ENCODE data around the gene TLK1.

Gene TLK1

DNA sequence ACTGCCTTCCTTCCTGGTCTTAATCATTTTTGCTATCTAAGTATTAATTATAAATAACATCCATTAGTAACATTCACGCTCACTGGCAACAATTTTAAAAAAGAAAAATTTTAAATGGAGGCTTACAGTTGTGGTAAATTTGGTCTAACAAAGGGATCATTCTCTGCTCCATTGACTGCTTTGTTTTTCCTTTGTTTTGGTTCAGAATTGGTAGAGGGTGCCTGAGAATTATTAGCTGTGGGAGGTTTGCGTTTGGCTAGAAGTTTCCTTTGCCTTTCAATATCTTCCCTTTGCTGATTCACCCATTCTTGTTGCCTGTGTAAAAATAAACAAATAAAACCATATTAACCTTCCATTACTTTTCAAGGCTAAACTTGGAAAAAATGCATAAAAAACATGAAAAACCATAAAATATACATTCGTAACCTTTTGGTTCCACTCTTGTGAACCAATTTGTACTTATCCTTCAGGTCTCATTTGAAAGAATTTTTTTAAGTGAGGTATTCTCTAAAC lies 114.6 kb downstream of the TLK1 start:
- Histone ChIP-seq H2BK5ac (ENCODE audit: low read length) (no peak overlapping the region), H2BK120ac (ENCODE audit: low read depth, low read length) (no peak overlapping the region), H3K27me3 (ENCODE audit: control insufficient read depth in 3 of 3, insufficient read depth in 3 of 3, low read depth in 1 of 3, low read length in 3 of 3) (no peaks in the 10 kb centered on the region), H3K4me3 (ENCODE audit: low read length in 2 of 2) (no peak overlapping the region), H4K91ac (ENCODE audit: low read depth, low read length, poor library complexity) (no peak overlapping the region), H3K14ac (ENCODE audit: low read length) (no peak overlapping the region), H2BK12ac (ENCODE audit: low read length) (no peak overlapping the region), H3K4me2 (ENCODE audit: insufficient read depth, low read length, poor library complexity, severe bottlenecking) (no peak overlapping the region), H2BK15ac (ENCODE audit: low read length) (no peak overlapping the region), H3K18ac (ENCODE audit: low read length) (no peak overlapping the region), H3K27ac (replicated peaks; ENCODE audit: low read length) (no peak overlapping the region), H3K79me1 (ENCODE audit: low read depth, low read length) (peaks cover 3% of the 10 kb centered on the region), H3K36me3 (replicated peaks in 1 of 2; ENCODE audit: control insufficient read depth in 2 of 2, insufficient read depth in 2 of 2, low read length in 2 of 2) (peaks cover 9 to 98% of the 10 kb centered on the region in 2 donors), H2AFZ (ENCODE audit: low read length) (no peak overlapping the region), H3K23ac (ENCODE audit: low read depth, low read length, poor library complexity) (no peak overlapping the region), H3K4ac (ENCODE audit: low read length) (no peak overlapping the region), H2AK5ac (ENCODE audit: low read depth, low read length) (no peak overlapping the region), H3K9me3 (replicated peaks in 1 of 2; ENCODE audit: control insufficient read depth in 2 of 2, insufficient read depth in 1 of 2, low read depth in 1 of 2, low read length in 2 of 2) (no peaks in the 10 kb centered on the region), H3K9ac (ENCODE audit: low read depth, low read length, poor library complexity) (no peak overlapping the region), H4K8ac (ENCODE audit: low read depth, low read length) (no peak overlapping the region), H3K4me1 (ENCODE audit: control insufficient read depth in 2 of 2, insufficient read depth in 1 of 2, low read depth in 1 of 2, low read length in 2 of 2) (no peaks in the 10 kb centered on the region)
- WGBS, 2 donors (ENCODE audit: extremely low coverage in 2 of 2, insufficient read length in 2 of 2, insufficient replicate concordance in 1 of 2): no CpG with 5 or more reads among the region's 3 CpGs
- no peak for DNase-seq (ENCODE audit: low spot score)

- no peak overlapping the region for H2AK5ac ChIP-seq (ENCODE audit: low read depth, low read length)
- WGBS, 2 donors (ENCODE audit: extremely low coverage in 2 of 2, insufficient read length in 2 of 2, insufficient replicate concordance in 1 of 2): no CpG with 5 or more reads among the region's 6 CpGs
- H3K4me2 ChIP-seq (ENCODE audit: insufficient read depth, low read length, poor library complexity, severe bottlenecking): no peak overlapping the region
- H3K4me3 ChIP-seq (ENCODE audit: low read length in 2 of 2): no peak overlapping the region
- no peak overlapping the region for H3K9ac ChIP-seq (ENCODE audit: low read depth, low read length, poor library complexity)
- no peak overlapping the region for H3K23ac ChIP-seq (ENCODE audit: low read depth, low read length, poor library complexity)
- no peak overlapping the region for H3K14ac ChIP-seq (ENCODE audit: low read length)
- no peak overlapping the region for H2BK5ac ChIP-seq (ENCODE audit: low read length)
- H3K4me1 ChIP-seq (ENCODE audit: control insufficient read depth in 2 of 2, insufficient read depth in 1 of 2, low read depth in 1 of 2, low read length in 2 of 2): no peaks in the 10 kb centered on the region
- H3K4ac ChIP-seq (ENCODE audit: low read length): no peak overlapping the region
- no peak overlapping the region for H4K8ac ChIP-seq (ENCODE audit: low read depth, low read length)
- no peak overlapping the region for H2AFZ ChIP-seq (ENCODE audit: low read length)
- no peak overlapping the region for H4K91ac ChIP-seq (ENCODE audit: low read depth, low read length, poor library complexity)
- no peaks in the 10 kb centered on the region for H3K9me3 ChIP-seq (replicated peaks in 1 of 2; ENCODE audit: control insufficient read depth in 2 of 2, insufficient read depth in 1 of 2, low read depth in 1 of 2, low read length in 2 of 2)
- H3K36me3 ChIP-seq (replicated peaks in 1 of 2; ENCODE audit: control insufficient read depth in 2 of 2, insufficient read depth in 2 of 2, low read length in 2 of 2): peaks cover 7 to 98% of the 10 kb centered on the region in 2 donors
- no peak overlapping the region for H3K27ac ChIP-seq (replicated peaks; ENCODE audit: low read length)
- no peak overlapping the region for H2BK15ac ChIP-seq (ENCODE audit: low read length)
- peaks cover 3% of the 10 kb centered on the region for H3K79me1 ChIP-seq (ENCODE audit: low read depth, low read length)
- H3K27me3 ChIP-seq (ENCODE audit: control insufficient read depth in 3 of 3, insufficient read depth in 3 of 3, low read depth in 1 of 3, low read length in 3 of 3): no peaks in the 10 kb centered on the region
- H2BK12ac ChIP-seq (ENCODE audit: low read length): no peak overlapping the region
- no peak overlapping the region for H3K18ac ChIP-seq (ENCODE audit: low read length)
- no peak overlapping the region for H2BK120ac ChIP-seq (ENCODE audit: low read depth, low read length)
- DNase-seq (ENCODE audit: low spot score): no peak
Observed at GRCh38 chr2:171044416-171044815, 116.3 kb downstream of the TLK1 start.

- WGBS, 2 donors (ENCODE audit: extremely low coverage in 2 of 2, insufficient read length in 2 of 2, insufficient replicate concordance in 1 of 2): no CpG with 5 or more reads among the region's 1 CpG
- Histone ChIP-seq H3K4me2 (ENCODE audit: insufficient read depth, low read length, poor library complexity, severe bottlenecking) (no peak overlapping the region), H3K36me3 (replicated peaks in 1 of 2; ENCODE audit: control insufficient read depth in 2 of 2, insufficient read depth in 2 of 2, low read length in 2 of 2) (peaks cover 4 to 100% of the 10 kb centered on the region in 2 donors)
Observed at GRCh38 chr2:171042253-171042969, 118.3 kb downstream of the TLK1 start.

GRCh38 chr2:171036532-171036931 lies 124.2 kb downstream of the TLK1 start:
- Histone ChIP-seq H3K9ac (ENCODE audit: low read depth, low read length, poor library complexity) (no peak overlapping the region), H3K4ac (ENCODE audit: low read length) (no peak overlapping the region), H2BK5ac (ENCODE audit: low read length) (no peak overlapping the region), H2BK120ac (ENCODE audit: low read depth, low read length) (no peak overlapping the region), H3K4me1 (ENCODE audit: control insufficient read depth in 2 of 2, insufficient read depth in 1 of 2, low read depth in 1 of 2, low read length in 2 of 2) (no peaks in the 10 kb centered on the region), H3K23ac (ENCODE audit: low read depth, low read length, poor library complexity) (no peak overlapping the region), H3K4me3 (ENCODE audit: low read length in 2 of 2) (no peak overlapping the region), H3K27ac (replicated peaks; ENCODE audit: low read length) (no peak overlapping the region), H3K4me2 (ENCODE audit: insufficient read depth, low read length, poor library complexity, severe bottlenecking) (no peak overlapping the region), H4K8ac (ENCODE audit: low read depth, low read length) (no peak overlapping the region), H2BK12ac (ENCODE audit: low read length) (no peak overlapping the region), H3K36me3 (replicated peaks in 1 of 2; ENCODE audit: control insufficient read depth in 2 of 2, insufficient read depth in 2 of 2, low read length in 2 of 2) (peaks cover 7 to 96% of the 10 kb centered on the region in 2 donors), H2BK15ac (ENCODE audit: low read length) (no peak overlapping the region), H3K14ac (ENCODE audit: low read length) (no peak overlapping the region), H2AK5ac (ENCODE audit: low read depth, low read length) (no peak overlapping the region), H3K27me3 (ENCODE audit: control insufficient read depth in 3 of 3, insufficient read depth in 3 of 3, low read depth in 1 of 3, low read length in 3 of 3) (no peaks in the 10 kb centered on the region), H2AFZ (ENCODE audit: low read length) (no peak overlapping the region), H3K79me1 (ENCODE audit: low read depth, low read length) (peaks cover 3% of the 10 kb centered on the region), H3K18ac (ENCODE audit: low read length) (no peak overlapping the region), H4K91ac (ENCODE audit: low read depth, low read length, poor library complexity) (no peak overlapping the region), H3K9me3 (replicated peaks in 1 of 2; ENCODE audit: control insufficient read depth in 2 of 2, insufficient read depth in 1 of 2, low read depth in 1 of 2, low read length in 2 of 2) (peaks cover 0 to 4% of the 10 kb centered on the region in 2 donors)
- no CpG with 5 or more reads among the region's 2 CpGs for WGBS, 2 donors (ENCODE audit: extremely low coverage in 2 of 2, insufficient read length in 2 of 2, insufficient replicate concordance in 1 of 2)
- no peak for DNase-seq (ENCODE audit: low spot score)

More at GRCh38 chr2:171042253-171042969, 118.3 kb downstream of the TLK1 start:
- Histone ChIP-seq H4K91ac (ENCODE audit: low read depth, low read length, poor library complexity) (no peak overlapping the region), H3K9me3 (replicated peaks in 1 of 2; ENCODE audit: control insufficient read depth in 2 of 2, insufficient read depth in 1 of 2, low read depth in 1 of 2, low read length in 2 of 2) (no peaks in the 10 kb centered on the region), H2AFZ (ENCODE audit: low read length) (no peak overlapping the region), H3K9ac (ENCODE audit: low read depth, low read length, poor library complexity) (no peak overlapping the region), H3K18ac (ENCODE audit: low read length) (no peak overlapping the region), H2BK120ac (ENCODE audit: low read depth, low read length) (no peak overlapping the region), H3K23ac (ENCODE audit: low read depth, low read length, poor library complexity) (no peak overlapping the region), H3K4me1 (ENCODE audit: control insufficient read depth in 2 of 2, insufficient read depth in 1 of 2, low read depth in 1 of 2, low read length in 2 of 2) (no peaks in the 10 kb centered on the region), H2BK15ac (ENCODE audit: low read length) (no peak overlapping the region), H2BK12ac (ENCODE audit: low read length) (no peak overlapping the region), H3K4ac (ENCODE audit: low read length) (no peak overlapping the region), H3K14ac (ENCODE audit: low read length) (no peak overlapping the region), H3K4me3 (ENCODE audit: low read length in 2 of 2) (no peak overlapping the region), H4K8ac (ENCODE audit: low read depth, low read length) (no peak overlapping the region), H2BK5ac (ENCODE audit: low read length) (no peak overlapping the region), H3K27me3 (ENCODE audit: control insufficient read depth in 3 of 3, insufficient read depth in 3 of 3, low read depth in 1 of 3, low read length in 3 of 3) (no peaks in the 10 kb centered on the region), H2AK5ac (ENCODE audit: low read depth, low read length) (no peak overlapping the region), H3K79me1 (ENCODE audit: low read depth, low read length) (peaks cover 3% of the 10 kb centered on the region), H3K27ac (replicated peaks; ENCODE audit: low read length) (no peak overlapping the region)
- DNase-seq (ENCODE audit: low spot score): no peak

Measured in neuronal stem cell (in vitro differentiated cells).